H1 (cell line): ENCODE results near the gene VPS13D. TPM values are rescaled to one million over a fixed set of nuclear protein-coding genes. Genes with fewer than 3 reads are reported as not detected.

Source experiments
- CTCF ChIA-PET: fragments of 300-600 bp; sonication (Branson Sonifier 250); formaldehyde crosslinking; loops from one replicate; lab custom pipeline; 2021; ENCODE audit not compliant: partially characterized antibody; lab: Charles Lee
- POLR2A ChIA-PET: fragments of 300-600 bp; sonication (Branson Sonifier 250); formaldehyde crosslinking; loops from one replicate; lab custom pipeline; 2021; ENCODE audit warnings: inconsistent platforms; ENCODE audit not compliant: partially characterized antibody; lab: Charles Lee
- DNase-seq, 2 experiments: peaks; one replicate each; pipeline versions ENCODE4 v3.0.0 to v3.0.0-alpha.2; 2010 to 2022; ENCODE audit warnings: low spot score in 2 of 2, low read depth in 1 of 2, mixed read lengths in 1 of 2
- FAIRE-seq: peaks from 2 replicates; lab custom pipeline; 2011; peaks lifted over from hg19 to GRCh38; lab: Jason Lieb, UNC
- H2AFZ ChIP-seq: 2 replicates; pipeline ENCODE4 v1.8.1; 2012; ENCODE audit warnings: low read length, inconsistent platforms
- H2AK5ac ChIP-seq: 2 replicates; pipeline ENCODE4 v1.6.1; 2013; ENCODE audit warnings: low read depth, low read length
- H2BK120ac ChIP-seq: replicated peaks from 2 replicates; pipeline ENCODE3; 2013; ENCODE audit warnings: low read depth, low read length, inconsistent platforms
- H2BK12ac ChIP-seq: 2 replicates; pipeline ENCODE4 v1.6.1; 2013; ENCODE audit warnings: low read depth, low read length
- H2BK15ac ChIP-seq: 2 replicates; pipeline ENCODE4 v1.6.1; 2013; ENCODE audit warnings: low read length
- H2BK20ac ChIP-seq: 2 replicates; pipeline ENCODE4 v1.6.1; 2013; ENCODE audit warnings: low read length
- H2BK5ac ChIP-seq: 2 replicates; pipeline ENCODE4 v1.6.1; 2013; ENCODE audit warnings: low read depth, low read length
- H3K14ac ChIP-seq: 2 replicates; pipeline ENCODE4 v1.6.1; 2013; ENCODE audit warnings: inconsistent platforms; ENCODE audit not compliant: insufficient read length
- H3K18ac ChIP-seq: 2 replicates; pipeline ENCODE4 v1.6.1; 2013; ENCODE audit warnings: low read length; ENCODE audit errors: extremely low read depth
- H3K23ac ChIP-seq: 2 replicates; pipeline ENCODE4 v1.6.1; 2013; ENCODE audit warnings: inconsistent platforms; ENCODE audit not compliant: insufficient read length
- H3K23me2 ChIP-seq: 2 replicates; pipeline ENCODE4 v1.6.1; 2013; ENCODE audit warnings: low read depth, low read length
- H3K27ac ChIP-seq: 2 replicates; pipeline ENCODE4 v1.6.1; 2011; ENCODE audit warnings: low read depth, low read length, inconsistent platforms
- H3K27me3 ChIP-seq, 4 experiments: replicated peaks in 1 of 4; 1 replicate in 1 of 4; 2 replicates in 3 of 4; pipeline versions ENCODE4 v1.6.1 to v1.8.1; 2011 to 2013; ENCODE audit warnings: low read length in 3 of 4, mild to moderate bottlenecking in 3 of 4, inconsistent platforms in 2 of 4, mixed read lengths in 2 of 4, moderate library complexity in 1 of 4; ENCODE audit not compliant: control insufficient read depth in 3 of 4, insufficient read depth in 3 of 4; ENCODE audit errors: extremely low read depth in 1 of 4
- H3K36me3 ChIP-seq, 4 experiments: 2 replicates each; pipeline versions ENCODE4 v1.6.1 to v1.8.1; 2011 to 2013; ENCODE audit warnings: mild to moderate bottlenecking in 4 of 4, low read length in 3 of 4, moderate library complexity in 2 of 4, control low read depth in 1 of 4, inconsistent platforms in 1 of 4; ENCODE audit not compliant: insufficient read depth in 4 of 4, control insufficient read depth in 2 of 4
- H3K4ac ChIP-seq: replicated peaks from 2 replicates; pipeline ENCODE3; 2013; ENCODE audit warnings: low read length, low read depth, mixed read lengths, inconsistent platforms; ENCODE audit not compliant: insufficient read length
- H3K4me1 ChIP-seq, 4 experiments: replicated peaks in 1 of 4; 1 replicate in 1 of 4; 2 replicates in 3 of 4; pipeline versions ENCODE4 v1.6.1 to v1.8.1; 2011 to 2013; ENCODE audit warnings: low read length in 3 of 4, inconsistent platforms in 2 of 4, mixed read lengths in 1 of 4; ENCODE audit not compliant: insufficient read depth in 4 of 4, control insufficient read depth in 3 of 4
- H3K4me2 ChIP-seq, 2 experiments: 2 replicates each; pipeline versions ENCODE4 v1.6.1 to v1.8.1; 2011 to 2013; ENCODE audit warnings: low read depth in 2 of 2, low read length in 2 of 2, control low read depth in 1 of 2, inconsistent platforms in 1 of 2, mild to moderate bottlenecking in 1 of 2; ENCODE audit not compliant: insufficient read depth in 1 of 2
- H3K4me3 ChIP-seq, 4 experiments: fragments of 200-600, 300-600 bp in 1 of 4; sonication (generic), shearing (Covaris generic), sonication (Bioruptor Twin) in 1 of 4; 2 replicates each; pipeline versions ENCODE4 v1.5.1 to v1.8.1; 2011 to 2016; ENCODE audit warnings: low read length in 4 of 4, low read depth in 3 of 4, control low read depth in 2 of 4, inconsistent platforms in 2 of 4, mild to moderate bottlenecking in 2 of 4, mixed read lengths in 1 of 4, moderate library complexity in 1 of 4; ENCODE audit not compliant: insufficient read depth in 2 of 4; ENCODE audit errors: extremely low read depth in 1 of 4
- H3K56ac ChIP-seq: replicated peaks from 2 replicates; pipeline ENCODE3; 2013; ENCODE audit warnings: low read depth, mild to moderate bottlenecking, mixed read lengths, low read length, inconsistent platforms; ENCODE audit not compliant: insufficient read length
- H3K79me1 ChIP-seq: 2 replicates; pipeline ENCODE4 v1.6.1; 2013; ENCODE audit warnings: low read depth, low read length, control low read depth
- H3K79me2 ChIP-seq, 2 experiments: 2 replicates each; pipeline versions ENCODE4 v1.6.1 to v1.8.1; 2012 to 2013; ENCODE audit warnings: low read length in 2 of 2, mild to moderate bottlenecking in 2 of 2, inconsistent platforms in 1 of 2; ENCODE audit not compliant: insufficient read depth in 2 of 2, control insufficient read depth in 1 of 2
- H3K9ac ChIP-seq, 4 experiments: replicated peaks in 1 of 4; 1 replicate in 1 of 4; 2 replicates in 3 of 4; pipeline versions ENCODE4 v1.6.1 to v1.8.1; 2011 to 2013; ENCODE audit warnings: low read depth in 3 of 4, low read length in 3 of 4, control low read depth in 2 of 4, mild to moderate bottlenecking in 2 of 4, moderate library complexity in 2 of 4, inconsistent platforms in 1 of 4; ENCODE audit errors: extremely low read depth in 1 of 4
- H3K9me3 ChIP-seq, 2 experiments: 2 replicates each; pipeline versions ENCODE4 v1.6.1 to v1.8.1; 2012 to 2013; ENCODE audit warnings: mild to moderate bottlenecking in 2 of 2, moderate library complexity in 2 of 2, control low read depth in 1 of 2, inconsistent platforms in 1 of 2, low read depth in 1 of 2, low read length in 1 of 2, mixed read lengths in 1 of 2; ENCODE audit not compliant: insufficient read depth in 2 of 2
- H4K20me1 ChIP-seq, 2 experiments: replicated peaks in 1 of 2; 2 replicates each; pipeline versions ENCODE3 to v1.8.1; 2011 to 2013; ENCODE audit warnings: inconsistent platforms in 2 of 2, low read length in 2 of 2, mild to moderate bottlenecking in 1 of 2; ENCODE audit not compliant: insufficient read depth in 2 of 2, control insufficient read depth in 1 of 2
- H4K5ac ChIP-seq: 2 replicates; pipeline ENCODE4 v1.6.1; 2013; ENCODE audit warnings: low read length, low read depth, mixed read lengths, inconsistent platforms; ENCODE audit not compliant: insufficient read length
- H4K8ac ChIP-seq: 2 replicates; pipeline ENCODE4 v1.8.0; 2013; ENCODE audit warnings: mild to moderate bottlenecking, moderate library complexity, low read length, inconsistent platforms; ENCODE audit not compliant: insufficient read depth; ENCODE audit errors: extremely low read depth
- H4K91ac ChIP-seq: replicated peaks from 2 replicates; pipeline ENCODE3; 2013; ENCODE audit warnings: low read length, mixed read lengths, inconsistent platforms; ENCODE audit not compliant: insufficient read length
- CEBPB ChIP-seq: IDR thresholded peaks from 2 replicates; pipeline ENCODE4 v1.6.1; 2012; ENCODE audit warnings: low read depth, low read length
- RBBP5 ChIP-seq: IDR thresholded peaks from 2 replicates; pipeline ENCODE4 v1.7.1; 2012; ENCODE audit warnings: low read depth, mild to moderate bottlenecking, inconsistent platforms, low read length, moderate library complexity, borderline replicate concordance
- WGBS, 2 experiments: shearing (Covaris generic) in 1 of 2; methylation state at CpG; one replicate each; pipeline versions ENCODE4 v1.1.6 to v1.1.7; 2013 to 2015; ENCODE audit warnings: low lambda C conversion rate in 2 of 2, mixed read lengths in 2 of 2, inconsistent platforms in 1 of 2, low coverage in 1 of 2, missing lambda C conversion rate in 1 of 2; ENCODE audit not compliant: insufficient replicate concordance in 2 of 2, insufficient coverage in 1 of 2, insufficient read length in 1 of 2; ENCODE audit errors: extremely low coverage in 1 of 2, missing lambda C conversion rate in 1 of 2; 5-methylcytosine and 5-hydroxymethylcytosine counted together
- polyA plus RNA-seq, 7 experiments: library from polyadenylated mRNA; depleted of rRNA in 3 of 7; stranded (reverse) in 5 of 7; unstranded in 2 of 7; fragments of >200 nt in 5 of 7; fragments of 200-250 nt in 2 of 7; gene quantifications; 1 replicate in 5 of 7; 2 replicates in 1 of 7; 4 replicates in 1 of 7; pipeline versions ENCODE4 v1.2.1 to v1.2.3, GENCODE V29; 2011 to 2013; ENCODE audit warnings: missing spikeins in 2 of 7, mixed read lengths in 2 of 7
- total RNA-seq: library from RNA; stranded (reverse); fragmentation: NEBNext Ultra II Directional; extraction: Animal tissue kit (Norgen Biotek cat#: 25700); gene quantifications from 2 replicates; pipeline ENCODE4 v1.2.1, GENCODE V29; 2021

Gene VPS13D
- total and polyA plus RNA-seq, 2 of the 8 experiments (the other 6 are each of a cell fraction or from before 2014, with no cell fraction given), result 10.9 to 31.2 TPM

GRCh38 chr1:12284486-12284885 is 54.7 kb downstream of the VPS13D start:
- no peak overlapping the region for H3K27ac ChIP-seq
- TF ChIP-seq CEBPB (no peak), RBBP5 (no peak)
- H3K23ac ChIP-seq, result no peak overlapping the region
- H3K9ac ChIP-seq, result no peak overlapping the region; a peak in 1 of 7 replicates
- peaks cover 3 to 19% (median 12%) of the 10 kb centered on the region in 4 experiments; a peak in 6 of 8 replicates for H3K36me3 ChIP-seq
- no peak overlapping the region for H4K5ac ChIP-seq
- DNase-seq (no peak), FAIRE-seq (no peak)
- H3K4me1 ChIP-seq, result no peaks in the 10 kb centered on the region
- H3K79me2 ChIP-seq, result no peaks in the 10 kb centered on the region; a peak in 1 of 4 replicates
- H3K14ac ChIP-seq, result no peak overlapping the region
- H2BK15ac ChIP-seq, result no peak overlapping the region
- H2BK12ac ChIP-seq, result no peak overlapping the region
- no peak overlapping the region for H4K91ac ChIP-seq
- WGBS, 2 experiments, result 93% methylated on average over 5 of the region's 5 CpGs; no CpG with 5 or more reads in 1 of the 2 experiments
- no peaks in the 10 kb centered on the region for H4K20me1 ChIP-seq
- H2BK5ac ChIP-seq, result no peak overlapping the region
- ChIA-PET POLR2A (no interaction called here), CTCF (interaction anchor here (1.3 to 2.6 kb wide), 2 partner anchors 10 to 12 kb away, joined by 6 to 13 read pairs; no protein-coding TSS in a partner anchor)
- H3K56ac ChIP-seq, result no peak overlapping the region
- H3K23me2 ChIP-seq, result no peaks in the 10 kb centered on the region
- no peak overlapping the region for H3K4me3 ChIP-seq
- no peaks in the 10 kb centered on the region for H3K27me3 ChIP-seq
- H3K4ac ChIP-seq, result no peak overlapping the region
- H3K18ac ChIP-seq, result no peak overlapping the region
- H4K8ac ChIP-seq, result no peak overlapping the region
- no peak overlapping the region for H2BK20ac ChIP-seq
- no peak overlapping the region for H3K4me2 ChIP-seq
- H2AK5ac ChIP-seq, result no peak overlapping the region
- no peak overlapping the region for H2AFZ ChIP-seq
- H3K9me3 ChIP-seq, result no peaks in the 10 kb centered on the region
- no peak overlapping the region for H2BK120ac ChIP-seq
- H3K79me1 ChIP-seq, result no peaks in the 10 kb centered on the region; the same call in 1 of the 2 replicates
